HepG2 (cell line): Measurements from ENCODE around the gene GPS1. TPM values are rescaled to one million over a fixed set of nuclear protein-coding genes. Genes with fewer than 3 reads are reported as not detected.

ENCODE experiments used
- E2F2 ChIP-seq: sonication (generic); formaldehyde crosslinking; IDR thresholded peaks from 2 replicates; pipeline ENCODE4 v1.4.0; 2020; ENCODE audit warnings: missing genetic modification reagents, borderline replicate concordance
- FOXP4 ChIP-seq: sonication (generic); formaldehyde crosslinking; IDR thresholded peaks from 2 replicates; pipeline ENCODE4 v1.4.0; 2020; ENCODE audit warnings: missing genetic modification reagents
- IKZF4 ChIP-seq: sonication (generic); formaldehyde crosslinking; IDR thresholded peaks from 2 replicates; pipeline ENCODE4 v1.5.1; 2020; ENCODE audit warnings: borderline replicate concordance, mild to moderate bottlenecking, low read depth, missing genetic modification reagents; ENCODE audit errors: not compliant biosample characterization
- IRF1 ChIP-seq: sonication (generic); formaldehyde crosslinking; IDR thresholded peaks from 2 replicates; pipeline ENCODE4 v1.4.0; 2020; ENCODE audit warnings: low read depth, mild to moderate bottlenecking, missing genetic modification reagents
- KAT7 ChIP-seq: IDR thresholded peaks from 2 replicates; pipeline ENCODE4 v1.6.1; 2018; ENCODE audit warnings: borderline replicate concordance, missing compliant biosample characterization
- MIER2 ChIP-seq: IDR thresholded peaks from 2 replicates; pipeline ENCODE4 v1.6.1; 2016; ENCODE audit warnings: missing biosample characterization, missing genetic modification reagents
- NFYB ChIP-seq: sonication (generic); formaldehyde crosslinking; IDR thresholded peaks from 2 replicates; pipeline ENCODE4 v1.4.0; 2020; ENCODE audit warnings: missing genetic modification reagents
- PATZ1 ChIP-seq: sonication (generic); formaldehyde crosslinking; IDR thresholded peaks from 2 replicates; pipeline ENCODE4 v1.4.0; 2020; ENCODE audit warnings: missing genetic modification reagents
- PHF8 ChIP-seq: sonication (generic); formaldehyde crosslinking; IDR thresholded peaks from 2 replicates; pipeline ENCODE4 v1.5.0; 2020; ENCODE audit warnings: missing genetic modification reagents
- SATB2 ChIP-seq: sonication (generic); formaldehyde crosslinking; IDR thresholded peaks from 2 replicates; pipeline ENCODE4 v1.5.0; 2020; ENCODE audit warnings: missing genetic modification reagents
- U2AF2 ChIP-seq: fragments of 200-400 bp; formaldehyde crosslinking; IDR thresholded peaks from 2 replicates; pipeline ENCODE4 v1.6.1; 2017; ENCODE audit warnings: low read depth, mild to moderate bottlenecking, low read length
- ZMYM4 ChIP-seq: sonication (generic); formaldehyde crosslinking; IDR thresholded peaks from 2 replicates; pipeline ENCODE4 v1.8.1; 2023; ENCODE audit warnings: mild to moderate bottlenecking, missing genetic modification reagents
- ZNF136 ChIP-seq: sonication (generic); formaldehyde crosslinking; IDR thresholded peaks from 2 replicates; pipeline ENCODE4 v1.8.1; 2022; ENCODE audit warnings: low read depth, mild to moderate bottlenecking, moderate library complexity, missing genetic modification reagents
- ZNF180 ChIP-seq: sonication (generic); formaldehyde crosslinking; IDR thresholded peaks from 2 replicates; pipeline ENCODE4 v1.4.0; 2020; ENCODE audit warnings: low read depth, missing genetic modification reagents, borderline replicate concordance
- ZNF251 ChIP-seq: sonication (generic); formaldehyde crosslinking; IDR thresholded peaks from 2 replicates; pipeline ENCODE4 v1.9.0; 2021; ENCODE audit warnings: mild to moderate bottlenecking, missing genetic modification reagents
- ZNF296 ChIP-seq: sonication (generic); formaldehyde crosslinking; conservative IDR thresholded peaks from 2 replicates; pipeline ENCODE4 v1.5.0; 2020; ENCODE audit warnings: mild to moderate bottlenecking, missing genetic modification reagents
- ZNF543 ChIP-seq: sonication (generic); formaldehyde crosslinking; IDR thresholded peaks from 2 replicates; pipeline ENCODE4 v1.4.0; 2020; ENCODE audit warnings: mild to moderate bottlenecking, missing genetic modification reagents
- ZNF546 ChIP-seq: sonication (generic); formaldehyde crosslinking; conservative IDR thresholded peaks from 2 replicates; pipeline ENCODE4 v1.8.1; 2023; ENCODE audit warnings: mild to moderate bottlenecking, missing genetic modification reagents
- ZNF704 ChIP-seq: sonication (generic); formaldehyde crosslinking; IDR thresholded peaks from 2 replicates; pipeline ENCODE4 v1.8.1; 2023; ENCODE audit warnings: mild to moderate bottlenecking, inconsistent platforms, moderate library complexity, missing genetic modification reagents, borderline replicate concordance
- polyA plus RNA-seq, 8 experiments: library from polyadenylated mRNA; depleted of rRNA in 3 of 8; stranded (reverse) in 7 of 8; unstranded in 1 of 8; fragments of >200 nt; fragmentation: Illumina TruSeq in 4 of 8; extraction: Trizol in 4 of 8; gene quantifications; 2 replicates each; pipeline versions ENCODE4 v1.2.1 to v1.2.3, GENCODE V29; 2011 to 2016; ENCODE audit warnings: low read depth in 4 of 8, missing spikeins in 1 of 8, mixed read lengths in 1 of 8; ENCODE audit not compliant: insufficient read depth in 1 of 8
- total RNA-seq, 5 experiments: library from RNA; depleted of rRNA; stranded (reverse); fragments of >200 nt; fragmentation: Illumina TruSeq; extraction: Trizol; gene quantifications; 2 replicates each; pipeline ENCODE4 v1.2.3, GENCODE V29; 2016; ENCODE audit warnings: low read depth in 1 of 5

GPS1 gene
- total and polyA plus RNA-seq, 2 of the 13 experiments (the other 11 are each of a cell fraction or from before 2014, with no cell fraction given) = 124 to 128 TPM

GRCh38 chr17:82101767-82102679 is 50.3 kb downstream of the GPS1 start (continued):
- TF ChIP-seq IKZF4 (CRISPR knock-in tag) (no peak), PATZ1 (CRISPR knock-in tag) (peak; percentile 98), ZNF136 (CRISPR knock-in tag) (no peak), ZMYM4 (CRISPR knock-in tag) (no peak), PHF8 (CRISPR knock-in tag) (0 out of 2 replicates have a peak, but pooled peaks have one; percentile 42), ZNF251 (CRISPR knock-in tag) (peak; percentile 87; the same call in 1 of the 2 replicates), ZNF546 (no peak), MIER2 (CRISPR knock-in tag) (peak; percentile 57; the same call in 1 of the 2 replicates), E2F2 (no peak; the same call in 1 of the 2 replicates), ZNF180 (CRISPR knock-in tag) (no peak), FOXP4 (CRISPR knock-in tag) (peak; percentile 63), KAT7 (CRISPR knock-in tag) (no peak; the same call in none of the 2 replicates), ZNF296 (CRISPR knock-in tag) (peak; percentile 98), ZNF543 (CRISPR knock-in tag) (peak; percentile 13; the same call in 1 of the 2 replicates), IRF1 (CRISPR knock-in tag) (no peak), NFYB (CRISPR knock-in tag) (no peak), SATB2 (peak; percentile 3; the same call in 1 of the 2 replicates), ZNF704 (CRISPR knock-in tag) (no peak), U2AF2 (no peak)
